Measurements from ENCODE around the gene PPIP5K1.

PPIP5K1 gene

DNA sequence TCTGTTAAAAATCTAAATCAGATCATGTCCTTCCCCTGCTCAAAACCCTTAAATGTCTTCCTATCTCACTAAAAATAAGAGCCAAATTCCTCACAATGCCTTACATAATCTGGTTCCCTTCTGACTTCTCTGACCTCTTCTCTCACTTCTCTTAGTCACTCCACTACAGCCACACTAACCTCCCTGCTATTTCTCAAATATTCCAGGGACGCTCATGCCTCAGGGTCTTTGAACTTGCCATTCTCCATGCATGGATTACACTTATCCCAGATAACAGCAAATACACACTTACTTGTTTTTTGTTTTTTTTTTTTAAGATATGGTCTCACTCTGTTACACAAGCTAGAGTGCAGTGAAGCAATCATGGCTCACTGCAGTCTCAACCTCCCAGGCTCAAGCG lies 105.6 kb downstream of the PPIP5K1 start:
- no peak for DNase-seq
